GM06990 (cell line): Measurements from ENCODE around the gene NAALADL2.
"Not testable (repeated sequence)": the region's sequence is repeated elsewhere in the genome, so short reads cannot be mapped to it uniquely, and the experiment has no call there.

Source experiments
- DNase-seq: peaks from one replicate; pipeline ENCODE4 v3.0.0-alpha.2; 2011; ENCODE audit not compliant: insufficient read length; ENCODE audit errors: extremely low read depth
- H3K27me3 ChIP-seq: replicated peaks from 2 replicates; pipeline ENCODE4 v1.6.0; 2011; ENCODE audit warnings: low read length; ENCODE audit not compliant: control insufficient read depth, insufficient read depth
- H3K36me3 ChIP-seq: 2 replicates; pipeline ENCODE4 v1.5.1; 2011; ENCODE audit warnings: low read length; ENCODE audit not compliant: control insufficient read depth, insufficient read depth
- H3K4me3 ChIP-seq: replicated peaks from 2 replicates; pipeline ENCODE4 v1.5.1; 2011; ENCODE audit warnings: low read depth, mild to moderate bottlenecking, control low read depth, low read length
- TF ChIP-seq, protein P1 (sequence below): IDR thresholded peaks from 2 replicates; pipeline ENCODE4 v1.5.1; 2011; ENCODE audit warnings: low read length, control low read depth, mild to moderate bottlenecking, inconsistent platforms; ENCODE audit not compliant: insufficient read depth, poor library complexity, severe bottlenecking

The NAALADL2 gene

GRCh38 chr3:175356899-175357324 lies 497.8 kb downstream of the NAALADL2 start:
- no peaks in the 10 kb centered on the region for H3K36me3 ChIP-seq
- DNase-seq = no peak
- TF ChIP-seq, protein P1, sequence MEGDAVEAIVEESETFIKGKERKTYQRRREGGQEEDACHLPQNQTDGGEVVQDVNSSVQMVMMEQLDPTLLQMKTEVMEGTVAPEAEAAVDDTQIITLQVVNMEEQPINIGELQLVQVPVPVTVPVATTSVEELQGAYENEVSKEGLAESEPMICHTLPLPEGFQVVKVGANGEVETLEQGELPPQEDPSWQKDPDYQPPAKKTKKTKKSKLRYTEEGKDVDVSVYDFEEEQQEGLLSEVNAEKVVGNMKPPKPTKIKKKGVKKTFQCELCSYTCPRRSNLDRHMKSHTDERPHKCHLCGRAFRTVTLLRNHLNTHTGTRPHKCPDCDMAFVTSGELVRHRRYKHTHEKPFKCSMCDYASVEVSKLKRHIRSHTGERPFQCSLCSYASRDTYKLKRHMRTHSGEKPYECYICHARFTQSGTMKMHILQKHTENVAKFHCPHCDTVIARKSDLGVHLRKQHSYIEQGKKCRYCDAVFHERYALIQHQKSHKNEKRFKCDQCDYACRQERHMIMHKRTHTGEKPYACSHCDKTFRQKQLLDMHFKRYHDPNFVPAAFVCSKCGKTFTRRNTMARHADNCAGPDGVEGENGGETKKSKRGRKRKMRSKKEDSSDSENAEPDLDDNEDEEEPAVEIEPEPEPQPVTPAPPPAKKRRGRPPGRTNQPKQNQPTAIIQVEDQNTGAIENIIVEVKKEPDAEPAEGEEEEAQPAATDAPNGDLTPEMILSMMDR = no peak
- H3K4me3 ChIP-seq = no peak overlapping the region
- H3K27me3 ChIP-seq = no peaks in the 10 kb centered on the region

GRCh38 chr3:175357758-175358157 lies 498.6 kb downstream of the NAALADL2 start:
- Histone ChIP-seq H3K27me3 (no peaks in the 10 kb centered on the region), H3K36me3 (no peaks in the 10 kb centered on the region), H3K4me3 (no peak overlapping the region)
- TF ChIP-seq, protein P1 = no peak
- no peak for DNase-seq

DNA sequence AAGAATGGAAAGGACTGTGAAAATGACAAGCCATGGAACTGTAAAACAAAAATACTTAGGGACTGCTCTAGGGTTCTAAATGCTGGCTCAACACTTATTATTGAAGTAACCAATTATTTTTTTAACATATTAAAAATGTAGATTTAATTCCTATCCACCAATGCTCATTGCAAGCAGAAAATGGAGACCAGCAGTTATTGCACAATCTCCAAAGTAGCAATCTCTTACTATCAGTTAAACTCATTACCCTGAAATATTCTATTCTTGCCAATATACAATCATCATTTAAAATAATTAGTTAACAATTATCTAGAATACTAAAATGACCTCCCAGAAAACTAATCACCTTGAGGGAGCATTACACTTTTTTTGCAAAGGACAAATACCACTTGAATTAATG lies 499.8 kb downstream of the NAALADL2 start:
- H3K36me3 ChIP-seq = no peaks in the 10 kb centered on the region
- TF ChIP-seq, protein P1 = no peak
- no peaks in the 10 kb centered on the region for H3K27me3 ChIP-seq
- no peak for DNase-seq
- no peak overlapping the region for H3K4me3 ChIP-seq

GRCh38 chr3:175370426-175370825 lies 511.3 kb downstream of the NAALADL2 start:
- not testable (repeated sequence) for H3K36me3 ChIP-seq, DNase-seq, H3K4me3 ChIP-seq, H3K27me3 ChIP-seq

DNA sequence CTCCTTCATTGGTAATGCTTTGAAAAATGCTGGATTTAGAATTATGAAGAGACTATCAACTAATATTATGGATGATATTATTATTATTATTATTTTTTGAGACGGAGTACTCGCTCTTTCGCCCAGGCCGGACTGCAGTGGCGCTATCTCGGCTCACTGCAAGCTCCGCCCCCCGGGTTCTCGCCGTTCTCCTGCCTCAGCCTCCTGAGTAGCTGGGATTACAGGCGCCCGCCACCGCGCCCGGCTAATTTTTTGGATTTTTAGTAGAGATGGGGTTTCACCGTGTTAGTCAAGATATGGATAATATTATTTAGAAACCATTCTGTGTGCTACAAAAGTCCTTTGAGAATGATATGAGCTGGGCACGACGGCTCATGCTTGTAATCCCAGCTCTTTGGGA lies 512.1 kb downstream of the NAALADL2 start:
- not testable (repeated sequence) for H3K36me3 ChIP-seq, H3K27me3 ChIP-seq, H3K4me3 ChIP-seq, DNase-seq

GRCh38 chr3:175374705-175375104 lies 515.6 kb downstream of the NAALADL2 start:
- TF ChIP-seq, protein P1 = no peak
- Histone ChIP-seq H3K36me3 (no peaks in the 10 kb centered on the region), H3K4me3 (no peak overlapping the region), H3K27me3 (no peaks in the 10 kb centered on the region)
- DNase-seq = no peak

DNA sequence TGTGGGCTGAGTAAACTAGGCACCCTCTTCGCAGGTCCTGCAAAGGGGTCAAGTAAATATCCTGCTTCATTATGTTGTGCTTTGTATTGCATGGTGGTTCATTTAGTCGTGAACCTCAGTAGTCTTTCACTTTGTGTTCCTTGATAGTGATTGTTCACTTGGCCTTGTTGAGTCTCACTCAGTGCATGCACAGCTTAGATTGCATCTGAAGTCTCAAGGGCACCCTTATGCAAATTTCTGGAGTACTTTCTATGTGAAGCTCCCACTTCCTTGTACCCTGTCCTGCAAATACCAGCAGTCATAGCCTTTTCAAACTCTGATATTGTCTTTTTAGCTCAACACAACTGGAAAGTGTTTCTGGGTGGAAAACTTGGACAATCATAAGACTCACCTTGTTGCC lies 519.2 kb downstream of the NAALADL2 start:
- Histone ChIP-seq H3K4me3 (no peak overlapping the region), H3K36me3 (no peaks in the 10 kb centered on the region), H3K27me3 (no peaks in the 10 kb centered on the region)
- no peak for DNase-seq
- TF ChIP-seq, protein P1 = no peak
